GM21619 (cell line): ENCODE measurements around the gene EVC.
"Not testable (repeated sequence)": the region's sequence is repeated elsewhere in the genome, so short reads cannot be mapped to it uniquely, and the experiment has no call there.

Source experiments
- ATAC-seq: cut with Tn5 transposase; IDR thresholded peaks from one replicate; pipeline ENCODE4 v1.9.1; 2021; ENCODE audit not compliant: unreplicated experiment

EVC gene

GRCh38 chr4:5836943-5837342 is 125.9 kb downstream of the EVC start:
- ATAC-seq: no peak

- ATAC-seq: not testable (repeated sequence)
Measured at GRCh38 chr4:5837483-5837882, 126.5 kb downstream of the EVC start.

GRCh38 chr4:5839332-5839731 is 128.3 kb downstream of the EVC start:
- no peak for ATAC-seq

GRCh38 chr4:5839751-5840674 is 129.0 kb downstream of the EVC start:
- ATAC-seq: no peak

- ATAC-seq: no peak
Measured at GRCh38 chr4:5842456-5842855, 131.5 kb downstream of the EVC start.

GRCh38 chr4:5843573-5844530 is 132.9 kb downstream of the EVC start:
- no peak for ATAC-seq

GRCh38 chr4:5845035-5845905 is 134.3 kb downstream of the EVC start:
- ATAC-seq: no peak

- no peak for ATAC-seq
Measured at GRCh38 chr4:5851637-5852301, 140.8 kb downstream of the EVC start.

GRCh38 chr4:5852523-5853202 is 141.7 kb downstream of the EVC start:
- ATAC-seq: no peak

GRCh38 chr4:5854929-5855328 is 143.9 kb downstream of the EVC start:
- no peak for ATAC-seq

GRCh38 chr4:5856362-5856761 is 145.4 kb downstream of the EVC start:
- ATAC-seq: not testable (repeated sequence)

- ATAC-seq: no peak
Measured at GRCh38 chr4:5857199-5857598, 146.2 kb downstream of the EVC start.

- ATAC-seq: no peak
Measured at GRCh38 chr4:5858020-5858769, 147.2 kb downstream of the EVC start.

- no peak for ATAC-seq
Measured at GRCh38 chr4:5863461-5864113, 152.6 kb downstream of the EVC start.
